HEK293 (cell line): ENCODE results near the gene GART.

Experiments
- AEBP2 ChIP-seq: fragments of 450-650 bp; formaldehyde crosslinking; IDR thresholded peaks from 2 replicates; pipeline ENCODE4 v1.5.1; 2016; ENCODE audit warnings: missing biosample characterization, missing genetic modification characterization, borderline replicate concordance
- GLI2 ChIP-seq: fragments of 450-650 bp; formaldehyde crosslinking; IDR thresholded peaks from 2 replicates; pipeline ENCODE4; 2017; ENCODE audit warnings: missing biosample characterization, missing genetic modification characterization, low read depth, borderline replicate concordance
- HOXA7 ChIP-seq: sonication (generic); formaldehyde crosslinking; IDR thresholded peaks from 2 replicates; pipeline ENCODE4 v1.8.1; 2022; ENCODE audit warnings: missing genetic modification reagents, borderline replicate concordance
- KLF17 ChIP-seq: fragments of 450-650 bp; formaldehyde crosslinking; IDR thresholded peaks from 2 replicates; pipeline ENCODE4 v1.5.1; 2016; ENCODE audit warnings: missing biosample characterization, missing genetic modification characterization
- KLF7 ChIP-seq: fragments of 450-650 bp; formaldehyde crosslinking; IDR thresholded peaks from 2 replicates; pipeline ENCODE4 v1.5.1; 2016; ENCODE audit warnings: missing biosample characterization, missing genetic modification characterization, borderline replicate concordance
- SP7 ChIP-seq: fragments of 450-650 bp; formaldehyde crosslinking; IDR thresholded peaks from 2 replicates; pipeline ENCODE4 v1.5.1; 2016; ENCODE audit warnings: missing biosample characterization, missing genetic modification characterization
- ZBTB20 ChIP-seq: fragments of 450-650 bp; formaldehyde crosslinking; IDR thresholded peaks from 2 replicates; pipeline ENCODE4 v1.5.1; 2016; ENCODE audit warnings: missing biosample characterization, missing genetic modification characterization
- ZFHX2 ChIP-seq: fragments of 450-650 bp; formaldehyde crosslinking; conservative IDR thresholded peaks from 2 replicates; pipeline ENCODE4 v1.5.1; 2016; ENCODE audit warnings: missing biosample characterization, missing genetic modification characterization
- ZFP3 ChIP-seq: fragments of 450-650 bp; formaldehyde crosslinking; IDR thresholded peaks from 2 replicates; pipeline ENCODE4 v1.5.1; 2016; ENCODE audit warnings: low read depth, missing biosample characterization, missing genetic modification characterization
- ZFP41 ChIP-seq: fragments of 450-650 bp; formaldehyde crosslinking; IDR thresholded peaks from 2 replicates; pipeline ENCODE4 v1.5.1; 2016; ENCODE audit warnings: missing biosample characterization, missing genetic modification characterization, borderline replicate concordance
- ZIC2 ChIP-seq: fragments of 450-650 bp; formaldehyde crosslinking; IDR thresholded peaks from 2 replicates; pipeline ENCODE4 v1.5.1; 2016; ENCODE audit warnings: missing biosample characterization, missing genetic modification characterization
- ZNF274 ChIP-seq, 2 experiments: fragments of 200-500 bp in 1 of 2; fragments of 450-650 bp in 1 of 2; sonication (Bioruptor generic) in 1 of 2; formaldehyde crosslinking in 1 of 2; IDR thresholded peaks; 2 replicates each; pipeline versions ENCODE4 v1.5.1 to v1.6.1; 2014 to 2016; ENCODE audit warnings: borderline replicate concordance in 1 of 2, inconsistent platforms in 1 of 2, low read length in 1 of 2, missing biosample characterization in 1 of 2, missing genetic modification characterization in 1 of 2
- ZNF37A ChIP-seq: fragments of 450-650 bp; IDR thresholded peaks from 2 replicates; pipeline ENCODE4 v1.5.1; 2018; ENCODE audit warnings: missing biosample characterization, missing genetic modification characterization
- ZNF391 ChIP-seq: fragments of 450-650 bp; formaldehyde crosslinking; IDR thresholded peaks from 2 replicates; pipeline ENCODE4 v1.5.1; 2016; ENCODE audit warnings: low read depth, missing biosample characterization, missing genetic modification characterization, borderline replicate concordance
- ZNF423 ChIP-seq: fragments of 450-650 bp; formaldehyde crosslinking; IDR thresholded peaks from 2 replicates; pipeline ENCODE4 v1.5.1; 2016; ENCODE audit warnings: missing biosample characterization, missing genetic modification characterization
- ZNF548 ChIP-seq: fragments of 450-650 bp; formaldehyde crosslinking; IDR thresholded peaks from 2 replicates; pipeline ENCODE4 v1.5.1; 2016; ENCODE audit warnings: missing biosample characterization, missing genetic modification characterization
- ZNF610 ChIP-seq: fragments of 450-650 bp; formaldehyde crosslinking; IDR thresholded peaks from 2 replicates; pipeline ENCODE4 v1.5.1; 2016; ENCODE audit warnings: missing biosample characterization, missing genetic modification characterization, borderline replicate concordance
- ZNF623 ChIP-seq: fragments of 450-650 bp; formaldehyde crosslinking; IDR thresholded peaks from 2 replicates; pipeline ENCODE4 v1.5.1; 2016; ENCODE audit warnings: missing biosample characterization, missing genetic modification characterization
- ZNF629 ChIP-seq: fragments of 450-650 bp; formaldehyde crosslinking; IDR thresholded peaks from 2 replicates; pipeline ENCODE4 v1.5.1; 2017; ENCODE audit warnings: missing biosample characterization, missing genetic modification characterization
- ZNF664 ChIP-seq: fragments of 450-650 bp; formaldehyde crosslinking; IDR thresholded peaks from 2 replicates; pipeline ENCODE4 v1.5.1; 2016; ENCODE audit warnings: missing biosample characterization, missing genetic modification characterization
- ZNF76 ChIP-seq: fragments of 450-650 bp; formaldehyde crosslinking; IDR thresholded peaks from 2 replicates; pipeline ENCODE4; 2016; ENCODE audit warnings: low read depth, missing biosample characterization, missing genetic modification characterization, borderline replicate concordance
- ZNF791 ChIP-seq: fragments of 450-650 bp; formaldehyde crosslinking; IDR thresholded peaks from 2 replicates; pipeline ENCODE4 v1.5.1; 2016; ENCODE audit warnings: missing biosample characterization, missing genetic modification characterization
- ZSCAN16 ChIP-seq: fragments of 450-650 bp; formaldehyde crosslinking; IDR thresholded peaks from 2 replicates; pipeline ENCODE4 v1.5.1; 2016; ENCODE audit warnings: missing biosample characterization, missing genetic modification characterization
- ZSCAN18 ChIP-seq: fragments of 450-650 bp; formaldehyde crosslinking; IDR thresholded peaks from 2 replicates; pipeline ENCODE4 v1.5.1; 2016; ENCODE audit warnings: missing biosample characterization, missing genetic modification characterization
- TF ChIP-seq, protein P1 (sequence below): fragments of 450-650 bp; formaldehyde crosslinking; IDR thresholded peaks from 2 replicates; pipeline ENCODE4 v1.5.1; 2016; ENCODE audit warnings: missing biosample characterization, missing genetic modification characterization
- TF ChIP-seq, protein P2 (sequence below): fragments of 450-650 bp; formaldehyde crosslinking; IDR thresholded peaks from 2 replicates; pipeline ENCODE4 v1.5.1; 2017; ENCODE audit warnings: missing biosample characterization, missing genetic modification characterization
- TF ChIP-seq, protein P3 (sequence below): fragments of 450-650 bp; formaldehyde crosslinking; IDR thresholded peaks from 2 replicates; pipeline ENCODE4 v1.5.1; 2016; ENCODE audit warnings: missing biosample characterization, missing genetic modification characterization

The GART gene

DNA sequence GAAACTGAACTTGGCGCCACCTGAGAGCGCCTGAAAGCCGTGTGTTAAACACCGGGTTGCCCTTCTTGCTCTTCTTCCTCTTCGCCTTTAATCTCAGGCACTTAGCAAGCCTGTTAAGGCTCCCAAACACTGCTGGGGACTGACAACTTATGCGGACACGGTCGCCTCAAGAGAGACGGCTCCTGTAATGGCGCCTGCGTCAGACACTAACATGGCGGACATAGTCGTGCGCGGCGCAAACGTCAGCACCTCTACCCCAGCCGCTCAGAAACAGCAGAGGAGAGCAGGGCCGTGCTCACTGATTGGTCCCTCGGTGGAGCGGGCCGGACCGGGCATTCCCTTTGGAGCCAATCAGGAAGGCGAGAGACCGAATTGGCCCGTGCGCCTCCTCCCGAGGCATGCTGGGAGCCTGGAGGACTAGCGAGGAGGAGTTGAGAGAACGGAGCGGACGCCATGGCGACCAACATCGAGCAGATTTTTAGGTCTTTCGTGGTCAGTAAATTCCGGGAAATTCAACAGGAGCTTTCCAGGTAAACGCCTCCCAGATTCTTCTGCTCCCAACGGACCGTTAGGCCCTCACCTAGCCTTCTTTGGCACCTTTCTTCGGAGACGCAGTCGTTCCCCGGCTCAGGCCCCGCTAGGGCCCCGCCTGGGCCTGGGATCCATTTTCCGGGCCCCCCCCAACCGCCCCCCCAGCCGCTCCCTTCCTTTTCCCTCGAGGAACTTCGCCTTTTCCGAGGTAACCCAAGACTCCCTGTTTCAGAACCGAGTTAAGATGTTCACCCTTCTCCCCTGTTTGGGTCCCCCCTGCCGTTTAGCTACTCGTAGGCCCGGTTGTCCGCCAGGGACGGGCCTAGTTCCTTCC is 955 bp upstream of the GART start, which contains the start of gene SON (continued):
- TF ChIP-seq, protein P1, sequence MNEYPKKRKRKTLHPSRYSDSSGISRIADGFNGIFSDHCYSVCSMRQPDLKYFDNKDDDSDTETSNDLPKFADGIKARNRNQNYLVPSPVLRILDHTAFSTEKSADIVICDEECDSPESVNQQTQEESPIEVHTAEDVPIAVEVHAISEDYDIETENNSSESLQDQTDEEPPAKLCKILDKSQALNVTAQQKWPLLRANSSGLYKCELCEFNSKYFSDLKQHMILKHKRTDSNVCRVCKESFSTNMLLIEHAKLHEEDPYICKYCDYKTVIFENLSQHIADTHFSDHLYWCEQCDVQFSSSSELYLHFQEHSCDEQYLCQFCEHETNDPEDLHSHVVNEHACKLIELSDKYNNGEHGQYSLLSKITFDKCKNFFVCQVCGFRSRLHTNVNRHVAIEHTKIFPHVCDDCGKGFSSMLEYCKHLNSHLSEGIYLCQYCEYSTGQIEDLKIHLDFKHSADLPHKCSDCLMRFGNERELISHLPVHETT (tag by site-specific recombination): peak; percentile 86
- TF ChIP-seq ZNF623 (tag by site-specific recombination): no peak; the same call in 1 of the 2 replicates
- no peak for TF ChIP-seq ZNF274 (IDR thresholded peaks at IDR 0.05; ENCODE audit: low read length)
- no peak for TF ChIP-seq ZNF274 (tag by site-specific recombination; IDR thresholded peaks at IDR 0.05; ENCODE audit: borderline replicate concordance)
- 0 out of 2 replicates have a peak, but pooled peaks have one; percentile 31 for TF ChIP-seq AEBP2 (tag by site-specific recombination)
- TF ChIP-seq, protein P2, sequence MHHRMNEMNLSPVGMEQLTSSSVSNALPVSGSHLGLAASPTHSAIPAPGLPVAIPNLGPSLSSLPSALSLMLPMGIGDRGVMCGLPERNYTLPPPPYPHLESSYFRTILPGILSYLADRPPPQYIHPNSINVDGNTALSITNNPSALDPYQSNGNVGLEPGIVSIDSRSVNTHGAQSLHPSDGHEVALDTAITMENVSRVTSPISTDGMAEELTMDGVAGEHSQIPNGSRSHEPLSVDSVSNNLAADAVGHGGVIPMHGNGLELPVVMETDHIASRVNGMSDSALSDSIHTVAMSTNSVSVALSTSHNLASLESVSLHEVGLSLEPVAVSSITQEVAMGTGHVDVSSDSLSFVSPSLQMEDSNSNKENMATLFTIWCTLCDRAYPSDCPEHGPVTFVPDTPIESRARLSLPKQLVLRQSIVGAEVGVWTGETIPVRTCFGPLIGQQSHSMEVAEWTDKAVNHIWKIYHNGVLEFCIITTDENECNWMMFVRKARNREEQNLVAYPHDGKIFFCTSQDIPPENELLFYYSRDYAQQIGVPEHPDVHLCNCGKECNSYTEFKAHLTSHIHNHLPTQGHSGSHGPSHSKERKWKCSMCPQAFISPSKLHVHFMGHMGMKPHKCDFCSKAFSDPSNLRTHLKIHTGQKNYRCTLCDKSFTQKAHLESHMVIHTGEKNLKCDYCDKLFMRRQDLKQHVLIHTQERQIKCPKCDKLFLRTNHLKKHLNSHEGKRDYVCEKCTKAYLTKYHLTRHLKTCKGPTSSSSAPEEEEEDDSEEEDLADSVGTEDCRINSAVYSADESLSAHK (tag by site-specific recombination): peak; percentile 40; the same call in 1 of the 2 replicates
- TF ChIP-seq ZNF76 (tag by site-specific recombination): peak; percentile 97
- TF ChIP-seq ZNF629 (tag by site-specific recombination): peak; percentile 89
- TF ChIP-seq ZNF791 (tag by site-specific recombination): 0 out of 2 replicates have a peak, but pooled peaks have one; percentile 14
- TF ChIP-seq ZNF664: no peak
- TF ChIP-seq ZFP41 (tag by site-specific recombination): no peak
- TF ChIP-seq HOXA7: no peak
- TF ChIP-seq ZIC2: no peak
- TF ChIP-seq KLF7 (tag by site-specific recombination): peak; percentile 71; the same call in 1 of the 2 replicates
- peak; percentile 78; the same call in 1 of the 2 replicates for TF ChIP-seq SP7 (tag by site-specific recombination)
- TF ChIP-seq ZNF423: peak; percentile 73
- 0 out of 2 replicates have a peak, but pooled peaks have one; percentile 55 for TF ChIP-seq ZSCAN16 (tag by site-specific recombination)
- TF ChIP-seq GLI2 (tag by site-specific recombination): peak; percentile 6; the same call in 1 of the 2 replicates
- no peak for TF ChIP-seq ZNF548 (tag by site-specific recombination)
- TF ChIP-seq ZFP3 (tag by site-specific recombination): 0 out of 2 replicates have a peak, but pooled peaks have one; percentile 46
- peak; percentile 94 for TF ChIP-seq ZBTB20 (tag by site-specific recombination)
- peak; percentile 84 for TF ChIP-seq ZFHX2 (tag by site-specific recombination)
- TF ChIP-seq, protein P3, sequence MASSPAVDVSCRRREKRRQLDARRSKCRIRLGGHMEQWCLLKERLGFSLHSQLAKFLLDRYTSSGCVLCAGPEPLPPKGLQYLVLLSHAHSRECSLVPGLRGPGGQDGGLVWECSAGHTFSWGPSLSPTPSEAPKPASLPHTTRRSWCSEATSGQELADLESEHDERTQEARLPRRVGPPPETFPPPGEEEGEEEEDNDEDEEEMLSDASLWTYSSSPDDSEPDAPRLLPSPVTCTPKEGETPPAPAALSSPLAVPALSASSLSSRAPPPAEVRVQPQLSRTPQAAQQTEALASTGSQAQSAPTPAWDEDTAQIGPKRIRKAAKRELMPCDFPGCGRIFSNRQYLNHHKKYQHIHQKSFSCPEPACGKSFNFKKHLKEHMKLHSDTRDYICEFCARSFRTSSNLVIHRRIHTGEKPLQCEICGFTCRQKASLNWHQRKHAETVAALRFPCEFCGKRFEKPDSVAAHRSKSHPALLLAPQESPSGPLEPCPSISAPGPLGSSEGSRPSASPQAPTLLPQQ (tag by site-specific recombination): peak; percentile 69
- TF ChIP-seq ZNF37A (tag by site-specific recombination): no peak
- peak; percentile 65; the same call in 1 of the 2 replicates for TF ChIP-seq ZNF391 (tag by site-specific recombination)
- TF ChIP-seq ZSCAN18 (tag by site-specific recombination): no peak
- peak; percentile 74 for TF ChIP-seq ZNF610 (tag by site-specific recombination)
- TF ChIP-seq KLF17: peak; percentile 82
